ENCODE measurements around the gene MIEF2.
A peak's percentile ranks its signal among the peaks of the same experiment; 100 is the strongest.
"Not testable (repeated sequence)": the region's sequence is repeated elsewhere in the genome, so short reads cannot be mapped to it uniquely, and the experiment has no call there.

Gene MIEF2, protein sequence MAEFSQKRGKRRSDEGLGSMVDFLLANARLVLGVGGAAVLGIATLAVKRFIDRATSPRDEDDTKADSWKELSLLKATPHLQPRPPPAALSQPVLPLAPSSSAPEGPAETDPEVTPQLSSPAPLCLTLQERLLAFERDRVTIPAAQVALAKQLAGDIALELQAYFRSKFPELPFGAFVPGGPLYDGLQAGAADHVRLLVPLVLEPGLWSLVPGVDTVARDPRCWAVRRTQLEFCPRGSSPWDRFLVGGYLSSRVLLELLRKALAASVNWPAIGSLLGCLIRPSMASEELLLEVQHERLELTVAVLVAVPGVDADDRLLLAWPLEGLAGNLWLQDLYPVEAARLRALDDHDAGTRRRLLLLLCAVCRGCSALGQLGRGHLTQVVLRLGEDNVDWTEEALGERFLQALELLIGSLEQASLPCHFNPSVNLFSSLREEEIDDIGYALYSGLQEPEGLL

DNA sequence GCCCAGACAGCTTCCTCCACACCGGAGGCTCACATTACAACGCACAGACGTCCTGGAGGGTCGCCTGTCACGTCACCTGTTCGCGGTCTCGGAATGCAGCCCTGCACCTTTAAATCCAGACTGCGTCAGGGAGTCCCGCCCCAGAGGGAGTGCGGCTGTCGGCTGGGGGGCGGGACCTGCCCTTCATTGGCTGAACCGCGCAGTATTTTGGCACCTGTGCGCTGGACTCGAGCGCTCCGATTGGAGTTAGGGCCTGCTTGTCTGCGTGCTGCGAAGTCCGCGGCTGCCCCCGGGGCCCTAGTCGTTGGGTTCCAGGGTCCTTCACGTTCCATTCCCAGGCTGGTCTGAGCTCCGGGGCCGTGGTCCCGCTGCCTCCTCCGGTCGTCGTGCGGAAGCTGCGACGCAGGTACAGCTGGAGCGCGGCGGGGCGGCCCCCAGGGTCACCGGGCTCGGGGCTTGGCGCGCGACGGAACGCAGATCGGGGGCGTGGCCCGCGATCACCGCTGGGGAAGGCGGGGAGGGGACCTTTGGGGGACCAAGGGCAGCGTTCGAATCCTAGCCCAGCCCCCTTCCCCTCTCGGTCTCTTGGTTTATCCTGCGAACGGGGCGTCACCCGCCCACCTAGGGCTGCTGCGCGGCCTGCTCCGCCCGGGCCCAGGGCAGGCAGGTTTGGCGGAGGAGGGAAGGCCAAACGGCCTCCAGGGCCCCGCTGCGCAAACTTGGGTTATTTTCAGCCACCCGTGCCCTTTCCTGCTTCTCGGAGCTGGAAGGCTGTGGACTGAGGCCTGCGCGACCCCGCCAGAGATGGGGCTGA, at the start of gene MIEF2:
Gene MIEF2, plus strand, starts transcription at position 331 of the 814 bp plus-strand sequence. CDS start 2,059 bp downstream, outside the sequence.
- peak; percentile 94 for DNase-seq

DNA sequence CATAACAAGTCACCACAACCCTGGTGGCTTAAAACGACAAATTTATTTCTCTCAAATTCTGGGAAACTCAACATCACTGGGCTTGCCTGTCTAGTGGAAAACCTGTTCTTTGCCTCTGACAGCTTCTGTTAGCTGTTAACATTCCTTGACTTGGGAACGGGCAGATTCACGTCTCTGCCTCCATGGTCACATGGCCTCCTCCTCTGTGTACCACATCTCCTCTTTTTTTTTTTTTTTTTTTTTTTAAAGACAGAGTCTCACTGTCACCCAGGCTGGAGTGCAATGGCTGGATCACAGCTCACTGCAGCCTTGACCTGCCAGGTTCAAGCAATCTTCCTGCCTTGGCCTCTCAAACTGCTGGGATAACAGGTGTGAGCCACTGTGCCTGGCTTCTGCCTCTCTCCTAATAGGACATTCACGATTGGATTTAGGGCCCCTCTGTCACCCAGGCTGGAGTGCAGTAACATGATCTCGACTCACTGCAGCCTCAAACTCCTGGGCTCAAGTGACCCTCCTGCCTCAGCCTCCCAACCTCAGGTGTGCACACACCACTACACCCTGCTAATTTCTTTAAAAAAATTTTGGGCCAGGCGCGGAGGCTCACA, 46.7 kb upstream of the MIEF2 start:
- no peak for DNase-seq

DNA sequence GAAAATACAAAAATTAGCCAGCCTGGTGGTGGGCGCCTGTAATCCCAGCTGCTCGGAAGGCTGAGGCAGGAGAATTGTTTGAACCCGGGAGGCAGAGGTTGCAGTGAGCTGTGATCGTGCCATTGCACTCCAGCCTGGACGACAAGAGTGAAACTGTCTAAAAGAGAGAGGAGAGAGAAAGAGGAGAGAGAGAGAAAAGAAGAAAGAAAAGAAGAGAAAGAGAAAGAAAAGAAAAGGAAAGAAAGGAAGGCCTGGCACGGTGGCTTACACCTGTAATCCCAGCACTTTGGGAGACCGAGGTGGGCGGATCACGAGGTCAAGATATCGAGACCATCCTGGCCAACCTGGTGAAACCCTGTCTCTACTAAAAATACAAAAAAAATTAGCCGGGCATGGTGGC, 43.6 kb upstream of the MIEF2 start:
- not testable (repeated sequence) for DNase-seq

DNA sequence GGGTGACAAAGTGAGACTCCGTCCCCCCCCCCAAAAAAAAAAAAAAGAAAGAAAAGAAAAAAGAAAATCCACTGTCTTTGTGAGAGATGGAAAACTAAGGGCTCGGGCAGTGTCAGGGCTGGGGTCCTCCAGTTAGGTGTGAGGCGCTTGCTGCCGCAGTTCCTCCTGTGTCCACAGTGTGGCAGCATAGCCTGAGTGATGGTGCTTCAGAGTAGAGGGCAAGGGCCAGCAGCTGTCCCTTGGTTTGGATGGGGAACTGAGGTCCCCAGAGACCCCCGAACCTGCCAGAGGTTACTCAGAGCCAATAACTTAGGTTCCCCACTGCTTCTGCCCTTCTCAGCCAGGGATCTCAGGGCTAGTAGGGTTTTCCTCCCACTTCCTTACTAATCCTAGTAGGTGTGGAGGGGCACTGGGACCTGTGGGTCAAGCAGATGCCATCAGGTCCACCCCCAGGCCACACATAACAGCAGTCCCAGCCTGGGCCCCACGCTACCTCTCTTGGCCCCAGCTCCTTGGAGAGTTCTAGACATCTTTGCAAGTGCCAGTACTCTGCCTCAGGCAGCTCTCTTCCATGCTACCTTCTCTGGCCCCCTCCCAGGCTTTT, 42.9 kb upstream of the MIEF2 start:
- DNase-seq = peak; percentile 52

DNA sequence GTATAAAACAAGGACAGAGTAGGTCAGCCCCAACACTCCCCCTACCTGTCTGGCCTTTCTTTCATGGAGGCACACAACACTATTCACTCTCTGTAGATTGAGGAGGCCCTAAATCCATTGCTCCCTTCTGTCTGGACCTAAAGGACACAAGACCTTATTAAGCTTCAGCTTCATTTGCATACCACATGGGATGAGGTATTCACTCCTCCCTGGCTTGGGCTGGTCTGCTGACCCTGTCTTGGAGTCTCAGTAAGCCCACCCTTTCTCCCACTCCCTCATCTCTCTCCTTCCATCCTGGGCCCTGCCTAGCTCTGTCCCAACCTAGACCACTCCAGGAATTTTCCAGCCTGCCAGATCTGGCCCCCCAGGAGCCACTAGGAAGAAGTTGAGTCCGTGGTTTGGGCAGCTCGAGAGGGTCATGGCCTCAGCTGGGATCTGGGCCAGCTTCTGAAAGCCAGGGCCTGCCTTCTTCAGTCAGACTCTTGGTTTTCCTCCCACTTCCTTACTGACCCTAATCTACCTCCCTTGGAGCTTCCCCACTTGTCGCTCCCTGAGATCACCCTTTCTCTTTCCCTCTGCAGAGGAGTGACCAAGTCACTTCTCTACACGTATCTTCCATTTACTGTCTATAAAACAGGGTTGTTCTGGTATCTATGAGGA, 41.6 kb upstream of the MIEF2 start:
- no peak for DNase-seq

DNA sequence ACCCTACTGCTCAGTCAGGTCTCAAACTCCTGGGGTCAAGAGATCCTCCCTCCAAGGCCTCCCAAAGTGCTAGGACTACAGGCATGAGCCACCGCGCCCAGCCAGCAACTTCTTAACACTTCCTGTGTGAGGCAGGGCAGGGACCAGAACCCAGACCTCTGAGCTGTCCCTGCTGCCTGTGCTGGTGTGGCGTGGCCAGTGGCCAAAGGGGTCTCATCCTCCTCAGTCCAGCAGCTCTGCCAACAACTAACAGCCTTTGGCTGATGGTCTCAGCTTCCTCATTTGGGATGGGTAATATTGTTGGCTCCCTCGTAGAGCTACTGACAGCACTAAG, 36.4 kb upstream of the MIEF2 start:
- DNase-seq = no peak

DNA sequence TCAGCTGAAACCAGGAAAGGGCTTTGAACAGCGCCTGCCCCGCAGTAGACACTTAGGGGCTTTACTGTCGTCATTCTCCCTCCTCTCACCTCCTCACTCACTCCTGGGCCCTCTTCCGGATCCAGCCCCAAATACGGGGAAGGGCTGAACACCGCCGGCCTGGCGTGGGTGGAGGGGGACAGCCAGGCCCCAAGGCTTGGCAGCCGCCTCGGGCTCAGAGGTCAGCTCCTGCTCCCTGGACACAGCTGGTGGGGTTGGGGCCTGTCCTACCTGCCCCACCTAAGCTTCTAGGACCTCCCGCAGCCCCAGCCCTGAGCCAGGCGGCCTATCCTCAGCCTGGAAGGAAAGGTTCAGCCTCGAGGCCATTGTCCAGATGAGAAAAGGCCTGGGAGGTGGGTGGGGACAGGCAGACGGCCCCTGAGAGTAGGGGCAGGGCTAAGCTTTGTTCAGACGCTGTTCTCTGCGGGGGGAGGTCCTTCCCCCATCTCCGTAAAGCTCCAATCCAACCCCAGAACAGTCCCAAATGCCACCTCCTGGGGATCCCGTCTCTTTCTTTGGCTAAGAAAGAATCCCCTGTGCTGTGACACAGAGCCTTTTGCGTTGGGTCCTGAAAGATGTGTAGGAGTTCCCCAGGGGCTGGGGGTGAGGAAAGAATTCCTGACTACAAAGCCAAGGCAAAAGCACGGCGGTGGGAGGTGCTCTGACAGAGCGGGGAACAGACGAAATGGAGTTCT, 35.9 kb upstream of the MIEF2 start:
- DNase-seq = no peak

DNA sequence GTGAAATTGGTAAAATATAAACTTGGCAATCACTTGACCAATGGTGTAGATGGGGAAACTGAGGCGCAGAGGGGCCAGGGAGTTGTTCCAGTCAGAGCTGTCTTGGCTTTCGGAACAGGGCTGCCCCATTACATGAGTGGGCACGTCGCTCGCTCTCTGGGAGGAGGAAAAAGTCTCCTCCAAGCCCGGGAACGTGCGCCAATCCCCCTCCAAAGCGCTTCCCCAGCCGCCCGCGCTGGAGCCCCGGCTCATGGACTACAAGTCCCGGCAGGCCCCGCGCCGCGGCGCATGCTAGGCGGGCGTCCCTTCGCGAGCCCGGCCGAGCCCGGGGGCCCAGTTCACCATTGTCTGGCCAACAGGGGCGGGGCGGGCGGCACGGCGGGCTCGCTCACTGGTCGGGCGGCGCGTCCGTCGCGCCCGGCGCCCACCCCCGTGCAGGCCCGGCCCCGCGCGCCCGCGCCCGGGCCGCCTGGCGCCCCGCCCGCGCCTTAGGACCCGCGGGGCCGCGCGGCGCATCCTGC, 35.3 kb upstream of the MIEF2 start, which contains the start of gene LLGL1:
Gene LLGL1, plus strand, starts transcription at position 515 of the 521 bp plus-strand sequence. CDS start 48 bp downstream, outside the sequence.
- DNase-seq = peak; percentile 90

DNA sequence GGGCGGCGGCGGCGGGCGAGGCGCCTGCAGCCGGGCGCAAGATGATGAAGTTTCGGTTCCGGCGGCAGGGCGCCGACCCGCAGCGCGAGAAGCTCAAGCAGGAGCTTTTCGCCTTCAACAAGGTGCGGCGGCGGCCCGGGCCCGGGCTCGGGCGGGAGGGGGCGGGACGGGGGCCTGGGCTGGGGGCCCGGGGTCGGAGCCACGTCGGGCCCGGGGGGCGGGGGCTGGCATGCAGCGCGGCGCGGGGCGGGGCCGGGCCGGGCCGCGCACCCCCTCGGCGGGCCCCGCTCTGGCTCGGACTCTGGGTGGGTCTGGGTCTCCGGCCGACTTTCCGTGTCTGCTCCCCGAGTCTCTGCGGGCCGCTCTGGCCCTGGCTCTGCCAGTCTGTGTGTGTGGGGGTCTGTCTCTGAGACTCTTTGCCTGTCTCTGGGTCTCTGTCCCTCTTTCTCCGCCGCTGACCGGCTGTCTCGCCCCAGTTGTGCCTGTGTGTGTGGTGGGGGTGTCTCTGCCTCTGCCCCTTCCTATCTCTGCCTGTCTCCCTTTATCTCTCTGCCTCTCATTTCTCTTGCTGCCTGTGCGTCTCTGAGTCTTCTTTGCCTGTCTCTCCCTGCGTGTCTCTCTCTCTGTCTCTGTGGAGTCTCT, 34.7 kb upstream of the MIEF2 start:
- no peak for DNase-seq

DNA sequence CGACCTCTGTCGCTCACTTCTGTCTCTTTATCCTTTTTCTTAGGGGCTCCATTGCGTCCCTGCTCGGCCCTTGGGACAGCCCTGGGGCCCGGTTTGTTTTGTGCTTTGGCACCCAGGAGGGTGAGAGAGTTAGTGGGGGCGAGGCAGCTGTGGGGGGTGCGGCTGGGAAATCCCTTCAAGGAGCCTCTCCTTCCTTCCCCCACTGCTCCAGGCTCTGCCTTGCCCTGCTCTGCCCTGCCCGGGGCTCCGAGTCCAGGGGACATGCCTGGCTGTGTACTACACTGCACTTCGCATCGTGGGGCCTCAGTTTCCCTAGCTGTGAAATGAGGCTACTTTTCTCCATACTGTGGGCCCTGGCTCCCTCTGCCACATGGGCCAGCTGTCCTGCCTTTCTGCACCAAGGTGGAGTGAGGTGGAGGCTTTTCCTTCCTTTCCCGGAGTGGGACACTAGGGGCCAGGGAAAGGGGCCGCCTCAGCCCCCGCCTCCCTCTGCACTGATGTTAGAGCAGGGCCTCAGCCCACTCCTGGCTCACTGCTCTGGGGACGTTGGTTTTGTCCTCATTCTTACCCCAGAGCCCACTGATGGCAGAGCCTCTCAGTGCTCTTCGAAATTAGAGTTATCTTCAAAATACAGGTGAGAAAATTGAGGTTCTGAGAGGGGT, 34.0 kb upstream of the MIEF2 start:
- no peak for DNase-seq

DNA sequence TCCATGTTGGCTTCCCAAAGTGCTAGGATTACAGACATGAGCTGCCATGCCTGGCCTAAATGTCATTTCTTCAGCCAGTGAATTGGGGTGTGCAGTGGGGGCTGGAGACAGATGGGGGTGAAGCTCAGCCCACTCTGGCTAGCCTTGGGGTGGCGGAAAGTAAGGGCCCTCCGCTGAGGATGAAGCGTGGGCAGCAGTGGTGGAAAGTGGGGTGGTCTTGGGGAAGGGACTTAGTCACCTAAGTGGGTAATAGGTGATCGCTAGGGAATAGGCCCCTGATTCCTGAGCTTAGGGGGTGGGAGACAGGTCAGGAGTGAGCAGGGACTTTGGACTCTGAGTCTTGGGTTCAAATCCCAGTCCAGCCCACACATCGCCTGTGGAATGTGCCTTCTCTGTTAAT, 32.8 kb upstream of the MIEF2 start:
- DNase-seq = no peak

DNA sequence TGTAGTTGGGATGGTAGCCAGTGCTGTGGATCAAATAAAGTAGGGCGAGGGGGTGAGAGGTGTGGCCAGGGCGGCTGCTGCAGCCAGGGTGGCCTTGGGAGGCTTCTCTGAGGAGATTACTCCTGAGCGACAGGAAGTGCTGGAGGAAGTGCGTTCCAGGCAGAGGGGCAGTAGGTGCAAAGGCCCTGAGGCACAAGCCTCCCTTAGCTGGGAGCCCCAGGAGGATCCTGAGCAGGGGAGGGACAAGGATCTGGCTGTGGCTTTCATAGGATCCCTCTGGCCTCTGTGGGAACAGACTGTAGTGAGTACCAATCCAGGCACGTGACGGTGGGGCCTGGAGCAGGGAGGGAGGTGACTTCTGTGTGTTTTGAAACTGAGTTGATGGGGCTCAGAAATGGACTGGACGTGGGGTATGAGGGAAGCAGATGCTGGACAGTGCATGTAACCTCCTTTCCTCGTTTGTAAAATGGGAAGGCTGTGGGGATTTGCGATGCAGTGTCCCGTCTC, 32.2 kb upstream of the MIEF2 start:
- DNase-seq = no peak

DNA sequence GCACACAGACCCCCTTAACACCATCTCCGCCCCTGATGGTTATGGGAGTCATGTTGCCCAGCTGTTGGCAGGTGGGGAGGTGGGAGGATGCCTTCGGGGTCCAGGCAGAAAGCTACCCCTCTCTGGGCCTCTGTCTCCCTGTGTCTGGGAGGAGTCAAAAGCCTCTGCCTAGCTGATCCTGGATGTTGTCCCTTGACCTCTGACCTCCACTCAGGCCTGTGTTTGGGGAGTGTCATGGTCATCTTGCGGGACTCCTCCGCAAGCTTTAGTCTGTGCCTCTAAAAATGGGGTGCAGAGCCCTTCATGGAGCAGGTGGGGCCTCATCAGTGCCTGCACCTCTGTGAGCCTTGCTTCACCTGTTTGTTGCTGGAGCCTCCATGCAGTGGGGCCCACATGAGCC, 31.2 kb upstream of the MIEF2 start:
- no peak for DNase-seq

DNA sequence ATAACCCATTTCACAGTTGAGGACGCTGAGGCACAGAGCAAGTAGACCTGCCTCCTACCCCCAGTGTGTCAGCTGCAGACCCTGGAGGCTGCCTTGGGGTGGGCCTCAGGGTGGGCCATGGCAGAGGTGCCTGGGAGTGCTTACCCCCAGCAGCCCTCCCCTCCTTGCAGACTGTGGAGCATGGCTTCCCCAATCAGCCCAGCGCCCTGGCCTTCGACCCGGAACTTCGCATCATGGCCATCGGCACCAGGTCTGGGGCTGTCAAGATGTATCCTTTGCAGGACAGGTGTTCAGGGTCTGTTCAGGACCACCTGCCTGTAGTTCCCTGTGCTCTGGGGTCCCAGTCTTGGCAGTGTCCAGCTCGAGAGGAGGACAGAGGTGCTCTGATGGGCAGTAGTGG, 30.7 kb upstream of the MIEF2 start:
- no peak for DNase-seq

DNA sequence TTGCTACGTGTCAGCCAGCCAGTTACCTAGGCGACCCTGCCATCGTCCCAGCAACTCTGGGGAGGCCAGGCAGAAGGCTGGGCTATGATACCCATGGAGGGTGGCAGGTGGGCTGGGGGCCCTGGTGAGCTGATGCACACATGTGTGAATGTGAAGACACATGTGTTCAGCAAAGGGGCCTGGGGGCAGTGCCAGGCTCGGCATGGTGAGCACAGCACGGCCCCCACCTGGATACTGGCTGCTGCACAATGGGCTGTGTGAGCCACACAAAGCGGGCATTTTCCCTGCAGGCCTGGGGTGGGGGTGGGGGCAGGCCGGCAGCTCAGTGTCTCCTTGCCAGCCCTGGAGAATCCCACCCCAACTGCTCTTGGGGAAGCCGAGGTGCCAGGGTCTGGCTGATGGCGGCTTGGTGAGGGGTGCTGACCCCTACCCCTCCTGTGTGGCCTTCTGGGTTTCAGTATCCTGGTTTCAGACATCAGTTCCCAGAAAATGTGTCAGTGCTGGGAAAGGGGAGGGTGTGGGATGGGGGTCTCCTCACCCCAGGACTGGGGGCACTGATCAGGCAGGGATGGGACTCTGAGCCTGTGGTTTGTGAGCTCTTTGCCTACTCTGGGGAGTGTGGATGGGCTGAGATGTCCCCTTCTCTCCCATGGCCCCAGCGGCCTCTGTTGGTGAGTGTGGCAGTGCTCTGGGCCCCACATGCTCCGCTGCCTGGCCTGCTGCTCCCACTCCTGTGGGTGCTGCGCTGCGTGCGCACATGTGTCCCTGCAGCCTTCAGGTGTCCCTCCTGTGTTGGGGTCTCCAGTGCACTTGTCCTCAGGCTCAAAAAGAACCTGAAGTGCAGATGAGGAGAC, 29.9 kb upstream of the MIEF2 start:
- no peak for DNase-seq

DNA sequence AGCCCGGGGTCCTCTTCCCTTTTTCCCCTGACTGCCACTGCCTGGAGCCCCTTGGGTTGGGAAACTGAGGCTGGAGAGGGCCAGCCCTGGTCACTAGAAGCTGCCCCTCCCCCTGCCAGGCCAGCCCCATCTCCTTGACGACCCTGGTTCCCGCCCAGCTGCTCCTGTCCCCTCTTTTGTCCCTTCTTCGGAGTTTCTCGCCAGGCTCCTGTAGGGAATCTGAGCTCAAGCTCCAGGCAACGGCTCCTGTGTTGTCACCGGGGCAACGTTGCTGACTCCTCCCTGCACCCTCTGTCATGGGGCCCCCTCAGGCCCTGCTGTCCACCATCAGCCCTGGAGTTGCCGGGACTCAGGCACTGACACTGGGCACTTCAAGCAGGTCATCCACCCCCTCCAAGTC, 29.3 kb upstream of the MIEF2 start:
- DNase-seq = no peak

DNA sequence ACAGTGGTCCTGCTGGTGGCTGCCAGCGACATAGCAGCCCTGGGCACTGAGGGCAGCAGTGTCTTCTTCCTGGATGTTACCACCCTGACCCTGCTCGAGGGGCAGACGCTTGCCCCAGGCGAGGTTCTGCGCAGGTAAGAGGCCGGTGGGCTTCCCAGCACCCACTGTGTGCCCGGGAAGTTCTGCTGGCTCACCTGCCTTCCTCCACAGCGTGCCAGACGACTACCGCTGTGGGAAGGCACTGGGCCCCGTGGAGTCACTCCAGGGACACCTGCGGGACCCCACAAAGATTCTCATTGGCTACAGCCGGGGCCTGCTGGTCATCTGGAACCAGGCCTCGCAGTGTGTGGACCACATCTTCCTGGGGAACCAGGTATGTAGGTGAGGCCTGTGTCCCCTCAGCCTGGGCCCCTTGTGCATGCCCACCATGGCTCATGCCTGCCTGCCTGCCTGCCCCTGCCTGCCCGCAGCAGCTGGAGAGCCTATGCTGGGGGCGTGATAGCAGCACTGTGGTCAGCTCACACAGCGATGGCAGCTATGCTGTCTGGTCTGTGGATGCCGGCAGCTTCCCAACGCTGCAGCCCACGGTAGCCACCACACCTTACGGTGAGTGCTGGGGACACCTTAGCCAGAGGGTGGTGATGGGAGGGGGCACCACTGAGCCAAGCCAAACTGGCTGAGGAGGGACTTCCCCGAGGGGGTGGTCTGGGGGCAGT, 26.5 kb upstream of the MIEF2 start:
- DNase-seq = no peak

DNA sequence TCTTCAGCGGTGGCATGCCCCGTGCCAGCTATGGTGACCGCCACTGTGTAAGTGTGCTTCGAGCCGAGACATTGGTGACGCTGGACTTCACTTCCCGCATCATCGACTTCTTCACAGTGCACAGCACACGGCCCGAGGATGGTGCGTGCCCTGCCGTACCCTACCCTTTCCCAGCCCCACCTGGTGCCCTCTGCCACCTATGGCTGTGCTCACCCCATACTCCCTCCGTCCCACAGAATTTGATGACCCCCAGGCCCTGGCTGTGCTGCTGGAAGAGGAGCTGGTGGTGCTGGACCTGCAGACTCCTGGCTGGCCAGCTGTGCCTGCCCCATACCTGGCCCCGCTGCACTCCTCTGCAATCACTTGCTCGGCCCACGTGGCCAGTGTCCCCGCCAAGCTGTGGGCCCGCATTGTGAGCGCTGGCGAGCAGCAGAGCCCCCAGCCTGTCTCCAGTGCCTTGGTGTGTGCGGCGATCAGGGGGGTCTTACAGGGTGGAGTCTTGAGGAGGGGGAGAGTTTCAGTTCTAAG, 25.5 kb upstream of the MIEF2 start:
- no peak for DNase-seq
